K562 (cell line): ENCODE results near the gene FCHO2. TPM values are rescaled to one million over a fixed set of nuclear protein-coding genes. Genes with fewer than 3 reads are reported as not detected.

ENCODE experiments used
- ATAC-seq: fragments of 200-7000 bp; cut with Tn5 transposase; 3 replicates; pipeline ENCODE4 v1.9.1; 2020; ENCODE audit warnings: moderate library complexity
- BruUV-seq: library from RNA; stranded (reverse); fragments of 400-500 nt; replicated peaks from 2 replicates; lab custom pipeline; 2021; lab: Mats Ljungman, UMichigan
- CTCF ChIA-PET: fragments of 300-600 bp; formaldehyde crosslinking; extraction: SDS; loops from one replicate; lab custom pipeline; 2021; ENCODE audit warnings: low intra/inter-chr PET ratio; lab: Yijun Ruan, JAX
- POLR2A ChIA-PET: fragments of 300-600, 350-650 bp; sonication (Branson Sonifier 250); formaldehyde crosslinking; extraction: SDS; loops from one replicate; lab custom pipeline; 2021; ENCODE audit warnings: antibody characterized with exemption, inconsistent platforms; lab: Yijun Ruan, JAX
- DNase-seq, 4 experiments: peaks; one replicate each; pipeline versions ENCODE4 v3.0.0 to v3.0.0-alpha.2; 2011 to 2018; ENCODE audit warnings: low spot score in 3 of 4, mixed read lengths in 3 of 4; ENCODE audit errors: extremely low read depth in 1 of 4
- FAIRE-seq: peaks from 2 replicates; lab custom pipeline; 2011; peaks lifted over from hg19 to GRCh38; lab: Jason Lieb, UNC
- H2AFZ ChIP-seq: 2 replicates; pipeline ENCODE4 v1.6.0; 2011; ENCODE audit warnings: low read depth, low read length, control low read depth, inconsistent platforms
- H3K27ac ChIP-seq: fragments of 200-600 bp; 3 replicates; pipeline ENCODE4 v1.8.0; 2011; ENCODE audit warnings: low read depth, mild to moderate bottlenecking, control low read depth, inconsistent platforms, low read length, moderate library complexity, mixed read lengths; ENCODE audit errors: extremely low read depth
- H3K27me3 ChIP-seq, 2 experiments: fragments of 300-600 bp in 1 of 2; 2 replicates in 1 of 2; 3 replicates in 1 of 2; pipeline versions ENCODE4 v1.6.0 to v1.8.0; 2011; ENCODE audit warnings: inconsistent platforms in 2 of 2, low read length in 2 of 2, mild to moderate bottlenecking in 1 of 2, mixed read lengths in 1 of 2, moderate library complexity in 1 of 2; ENCODE audit not compliant: control insufficient read depth in 2 of 2, insufficient read depth in 2 of 2
- H3K36me3 ChIP-seq: fragments of 300-600 bp; 3 replicates; pipeline ENCODE4 v1.8.0; 2011; ENCODE audit warnings: mild to moderate bottlenecking, low read length, inconsistent platforms; ENCODE audit not compliant: control insufficient read depth, insufficient read depth
- H3K4me1 ChIP-seq, 2 experiments: fragments of 200-600 bp in 1 of 2; replicated peaks in 1 of 2; 2 replicates in 1 of 2; 3 replicates in 1 of 2; pipeline versions ENCODE4 v1.5.1 to v1.8.0; 2011; ENCODE audit warnings: inconsistent platforms in 2 of 2, low read length in 2 of 2, mild to moderate bottlenecking in 1 of 2, mixed read lengths in 1 of 2, moderate library complexity in 1 of 2; ENCODE audit not compliant: control insufficient read depth in 2 of 2, insufficient read depth in 2 of 2
- H3K4me2 ChIP-seq: 2 replicates; pipeline ENCODE4 v1.6.1; 2011; ENCODE audit warnings: low read length, control low read depth, inconsistent platforms, mixed read lengths; ENCODE audit not compliant: insufficient read depth
- H3K4me3 ChIP-seq: fragments of 200-600 bp; sonication (generic), shearing (Covaris generic); 2 replicates; pipeline ENCODE4 v1.5.1; 2016; ENCODE audit warnings: control low read depth, inconsistent platforms
- H3K79me2 ChIP-seq: fragments of 200-600 bp; 3 replicates; pipeline ENCODE4 v1.8.0; 2011; ENCODE audit warnings: low read length, inconsistent platforms; ENCODE audit not compliant: control insufficient read depth, insufficient read depth
- H3K9ac ChIP-seq, 2 experiments: 2 replicates each; pipeline versions ENCODE4 v1.6.0 to v1.6.1; 2011; ENCODE audit warnings: low read depth in 2 of 2, low read length in 2 of 2, control low read depth in 1 of 2, inconsistent platforms in 1 of 2, mild to moderate bottlenecking in 1 of 2, mixed read lengths in 1 of 2; ENCODE audit not compliant: insufficient read depth in 1 of 2
- H3K9me1 ChIP-seq: one replicate; pipeline ENCODE4 v1.6.0; 2011; ENCODE audit warnings: inconsistent platforms, mild to moderate bottlenecking, low read length, moderate library complexity; ENCODE audit not compliant: control insufficient read depth, insufficient read depth
- H3K9me3 ChIP-seq: replicated peaks from 2 replicates; pipeline ENCODE4 v1.5.1; 2011; ENCODE audit warnings: low read depth, low read length, inconsistent platforms; ENCODE audit not compliant: control insufficient read depth, insufficient read depth
- H4K20me1 ChIP-seq: replicated peaks from 2 replicates; pipeline ENCODE4 v1.6.1; 2011; ENCODE audit warnings: low read length, inconsistent platforms, mixed read lengths; ENCODE audit not compliant: control insufficient read depth, insufficient read depth
- CLOCK ChIP-seq: fragments of 250-450 bp; sonication (Bioruptor Pico); IDR thresholded peaks from 2 replicates; pipeline ENCODE4 v1.4.0; 2020; ENCODE audit warnings: mild to moderate bottlenecking, moderate library complexity, borderline replicate concordance
- HDAC3 ChIP-seq: fragments of 450-650 bp; IDR thresholded peaks from 2 replicates; pipeline ENCODE4 v1.6.1; 2018; ENCODE audit warnings: borderline replicate concordance, mild to moderate bottlenecking, moderate library complexity; ENCODE audit not compliant: partially characterized antibody
- HMG20A ChIP-seq: fragments of 450-650 bp; formaldehyde crosslinking; conservative IDR thresholded peaks from 2 replicates; pipeline ENCODE4 v1.4.0; 2020; ENCODE audit warnings: mild to moderate bottlenecking, mixed read lengths
- HNRNPL ChIP-seq: fragments of 200-400 bp; formaldehyde crosslinking; IDR thresholded peaks from 2 replicates; pipeline ENCODE4 v1.6.1; 2017; ENCODE audit warnings: low read depth, mild to moderate bottlenecking, low read length
- IRF9 ChIP-seq: fragments of 450-650 bp; IDR thresholded peaks from 2 replicates; pipeline ENCODE4 v1.6.1; 2016; ENCODE audit warnings: missing biosample characterization, missing genetic modification characterization
- KDM5B ChIP-seq: fragments of 200-600 bp; sonication (generic); IDR thresholded peaks from 2 replicates; pipeline ENCODE4 v1.6.1; 2012; ENCODE audit warnings: low read depth, mild to moderate bottlenecking, moderate library complexity, low read length, control low read depth, inconsistent platforms; ENCODE audit not compliant: insufficient replicate concordance
- NR4A1 ChIP-seq, 2 experiments: fragments of 250-450 bp in 1 of 2; fragments of 450-650 bp in 1 of 2; sonication (Bioruptor Pico) in 1 of 2; IDR thresholded peaks; 2 replicates each; pipeline versions ENCODE4 v1.4.0 to v1.6.1; 2016 to 2020; ENCODE audit warnings: mild to moderate bottlenecking in 2 of 2, missing compliant biosample characterization in 1 of 2, missing genetic modification characterization in 1 of 2, moderate library complexity in 1 of 2
- PURB ChIP-seq: sonication (generic); formaldehyde crosslinking; IDR thresholded peaks from 2 replicates; pipeline ENCODE4 v1.9.0; 2021; ENCODE audit warnings: low read depth, mild to moderate bottlenecking, missing genetic modification reagents
- WGBS: fragments of 100-300 bp; shearing (Covaris generic); methylation state at CpG from one replicate; pipeline ENCODE4 v1.1.6; 2016; ENCODE audit warnings: low coverage, mixed read lengths; ENCODE audit not compliant: insufficient coverage; ENCODE audit errors: missing lambda C conversion rate; 5-methylcytosine and 5-hydroxymethylcytosine counted together
- in situ Hi-C: fragments of 300-500 bp; cut with MboI; formaldehyde crosslinking; loops from 4 replicates; pipeline ENCODE4 v1.15.0; 2018; ENCODE audit warnings: inconsistent platforms, mixed read lengths
- intact Hi-C: fragments of 100-400 bp; cut with micrococcal nuclease; formaldehyde crosslinking; loops from 2 replicates; pipeline ENCODE4 v1.14.2; 2022
- polyA plus RNA-seq, 8 experiments: library from polyadenylated mRNA; depleted of rRNA in 4 of 8; stranded (reverse) in 5 of 8; unstranded in 3 of 8; fragments of >200 nt; fragmentation: Nextera tagmentation in 2 of 8; fragmentation: Illumina TruSeq in 1 of 8; extraction: Ambion mirVana in 2 of 8; extraction: Trizol in 1 of 8; gene quantifications; 2 replicates each; pipeline versions ENCODE4 v1.2.1 to v1.2.3, GENCODE V29; 2011 to 2014; ENCODE audit warnings: inconsistent platforms in 1 of 8, missing spikeins in 1 of 8
- total RNA-seq, 7 experiments: library from RNA; depleted of rRNA in 6 of 7; stranded (reverse); fragments of >200 nt in 6 of 7; fragmentation: Illumina TruSeq in 2 of 7; extraction: Trizol in 2 of 7; gene quantifications; 2 replicates each; pipeline versions ENCODE4 v1.2.1 to v1.2.3, GENCODE V29; 2011 to 2021; ENCODE audit warnings: low replicate concordance in 1 of 7
- TF ChIP-seq, protein P1 (sequence below): fragments of 250-450 bp; sonication (Bioruptor Pico); IDR thresholded peaks from 2 replicates; pipeline ENCODE4 v1.4.0; 2020; ENCODE audit warnings: mild to moderate bottlenecking, moderate library complexity
- TF ChIP-seq, protein P2 (sequence below): fragments of 250-450 bp; sonication (Bioruptor Pico); IDR thresholded peaks from 2 replicates; pipeline ENCODE4 v1.8.0; 2022; ENCODE audit warnings: moderate library complexity, mild to moderate bottlenecking, inconsistent platforms

The FCHO2 gene
- total and polyA plus RNA-seq, 9 of the 15 experiments (the other 6 are each of a cell fraction or from before 2014, with no cell fraction given) = 4.4 to 13.4 (median 8.3) TPM

DNA sequence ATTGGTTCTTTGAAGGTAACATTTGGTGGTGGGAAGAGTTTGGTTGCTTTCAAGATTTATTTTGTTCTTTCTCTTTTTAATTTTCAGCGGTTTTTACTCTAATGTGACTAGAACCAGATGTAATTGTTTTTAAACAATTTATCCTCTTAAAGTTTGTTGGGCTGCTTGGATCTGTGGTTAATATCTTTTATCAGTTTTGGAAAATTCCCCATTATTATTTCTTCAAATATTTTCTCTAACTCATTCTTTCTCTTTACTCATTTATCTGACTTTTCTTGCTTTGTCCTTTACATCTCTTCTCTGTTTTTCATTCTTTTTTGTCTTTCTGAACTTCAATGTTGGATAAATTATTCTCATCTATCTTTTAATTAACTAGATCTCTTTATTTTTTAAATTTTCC lies 29.9 kb downstream of the FCHO2 start:
- H3K27me3 ChIP-seq = no peaks in the 10 kb centered on the region
- TF ChIP-seq, protein P1, sequence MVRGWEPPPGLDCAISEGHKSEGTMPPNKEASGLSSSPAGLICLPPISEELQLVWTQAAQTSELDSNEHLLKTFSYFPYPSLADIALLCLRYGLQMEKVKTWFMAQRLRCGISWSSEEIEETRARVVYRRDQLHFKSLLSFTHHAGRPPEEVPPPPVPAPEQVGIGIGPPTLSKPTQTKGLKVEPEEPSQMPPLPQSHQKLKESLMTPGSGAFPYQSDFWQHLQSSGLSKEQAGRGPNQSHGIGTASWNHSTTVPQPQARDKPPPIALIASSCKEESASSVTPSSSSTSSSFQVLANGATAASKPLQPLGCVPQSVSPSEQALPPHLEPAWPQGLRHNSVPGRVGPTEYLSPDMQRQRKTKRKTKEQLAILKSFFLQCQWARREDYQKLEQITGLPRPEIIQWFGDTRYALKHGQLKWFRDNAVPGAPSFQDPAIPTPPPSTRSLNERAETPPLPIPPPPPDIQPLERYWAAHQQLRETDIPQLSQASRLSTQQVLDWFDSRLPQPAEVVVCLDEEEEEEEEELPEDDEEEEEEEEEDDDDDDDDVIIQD (CRISPR knock-in tag) = no peak
- TF ChIP-seq HMG20A (no peak), HNRNPL (no peak), NR4A1 (CRISPR knock-in tag; IDR thresholded peaks at IDR 0.05) (no peak), NR4A1 (tag; IDR thresholded peaks at IDR 0.05) (no peak), PURB (CRISPR knock-in tag) (no peak), HDAC3 (no peak), CLOCK (CRISPR knock-in tag) (no peak), KDM5B (no peak), IRF9 (tag) (no peak)
- TF ChIP-seq, protein P2, sequence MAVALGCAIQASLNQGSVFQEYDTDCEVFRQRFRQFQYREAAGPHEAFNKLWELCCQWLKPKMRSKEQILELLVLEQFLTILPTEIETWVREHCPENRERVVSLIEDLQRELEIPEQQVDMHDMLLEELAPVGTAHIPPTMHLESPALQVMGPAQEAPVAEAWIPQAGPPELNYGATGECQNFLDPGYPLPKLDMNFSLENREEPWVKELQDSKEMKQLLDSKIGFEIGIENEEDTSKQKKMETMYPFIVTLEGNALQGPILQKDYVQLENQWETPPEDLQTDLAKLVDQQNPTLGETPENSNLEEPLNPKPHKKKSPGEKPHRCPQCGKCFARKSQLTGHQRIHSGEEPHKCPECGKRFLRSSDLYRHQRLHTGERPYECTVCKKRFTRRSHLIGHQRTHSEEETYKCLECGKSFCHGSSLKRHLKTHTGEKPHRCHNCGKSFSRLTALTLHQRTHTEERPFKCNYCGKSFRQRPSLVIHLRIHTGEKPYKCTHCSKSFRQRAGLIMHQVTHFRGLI (CRISPR knock-in tag) = no peak
- TF ChIP-seq, all 486 proteins: peak for 0
- in situ Hi-C loops = no loop called here
- no peak overlapping the region for H2AFZ ChIP-seq
- FAIRE-seq (no peak), DNase-seq (no peak), ATAC-seq (no peak)
- no peaks in the 10 kb centered on the region for H3K4me1 ChIP-seq
- no peaks in the 10 kb centered on the region for H4K20me1 ChIP-seq
- ChIA-PET CTCF (no interaction called here), POLR2A (no interaction called here)
- H3K9ac ChIP-seq = no peak overlapping the region
- H3K79me2 ChIP-seq = peaks cover 9% of the 10 kb centered on the region
- BruUV-seq = no TSS peak
- H3K4me3 ChIP-seq = no peak overlapping the region
- no peak overlapping the region for H3K27ac ChIP-seq
- peaks cover 4% of the 10 kb centered on the region for H3K36me3 ChIP-seq
- H3K9me3 ChIP-seq = no peaks in the 10 kb centered on the region
- no peak overlapping the region for H3K4me2 ChIP-seq
- H3K9me1 ChIP-seq = no peaks in the 10 kb centered on the region
- WGBS = 57% methylated on average over 1 of the region's 1 CpG
- intact Hi-C loops = no loop called here
